H9 (cell line): ENCODE data around the gene FUT1. TPM values are rescaled to one million over a fixed set of nuclear protein-coding genes. Genes with fewer than 3 reads are reported as not detected.
A peak's percentile ranks its signal among the peaks of the same experiment; 100 is the strongest.

Experiments
- DNase-seq: peaks from one replicate; pipeline ENCODE4 v3.0.0-alpha.2; 2017
- H2AFZ ChIP-seq: one replicate; pipeline ENCODE4 v1.6.1; 2013; ENCODE audit warnings: mild to moderate bottlenecking, low read length, control low read depth, moderate library complexity
- H2AK5ac ChIP-seq: 2 replicates; pipeline ENCODE4 v1.6.1; 2013; ENCODE audit warnings: low read length, control low read depth, mixed read lengths; ENCODE audit not compliant: insufficient read length
- H2BK120ac ChIP-seq: one replicate; pipeline ENCODE4 v1.6.1; 2013; ENCODE audit warnings: low read depth, mild to moderate bottlenecking, low read length, control low read depth, inconsistent platforms; ENCODE audit not compliant: poor library complexity, severe bottlenecking
- H2BK12ac ChIP-seq: 2 replicates; pipeline ENCODE4 v1.6.1; 2013; ENCODE audit warnings: low read length, control low read depth, mixed read lengths, low read depth; ENCODE audit not compliant: insufficient read length
- H2BK15ac ChIP-seq: 2 replicates; pipeline ENCODE4 v1.6.1; 2013; ENCODE audit warnings: low read depth, low read length, control low read depth
- H2BK20ac ChIP-seq: one replicate; pipeline ENCODE4 v1.6.1; 2013; ENCODE audit warnings: low read depth, mild to moderate bottlenecking, low read length, control low read depth, inconsistent platforms; ENCODE audit not compliant: poor library complexity, severe bottlenecking
- H2BK5ac ChIP-seq: 2 replicates; pipeline ENCODE4 v1.6.1; 2013; ENCODE audit warnings: low read length, control low read depth, mixed read lengths; ENCODE audit not compliant: insufficient read length
- H3K14ac ChIP-seq: 2 replicates; pipeline ENCODE4 v1.6.1; 2013; ENCODE audit warnings: low read length, control low read depth; ENCODE audit not compliant: insufficient read depth
- H3K18ac ChIP-seq: 2 replicates; pipeline ENCODE4 v1.6.1; 2013; ENCODE audit warnings: low read depth, mild to moderate bottlenecking, mixed read lengths, low read length, control low read depth; ENCODE audit not compliant: insufficient read length
- H3K23ac ChIP-seq: 2 replicates; pipeline ENCODE4 v1.6.1; 2013; ENCODE audit warnings: low read length, control low read depth, mixed read lengths, low read depth; ENCODE audit not compliant: insufficient read length
- H3K23me2 ChIP-seq: 2 replicates; pipeline ENCODE4 v1.6.1; 2013; ENCODE audit warnings: low read depth, mild to moderate bottlenecking, mixed read lengths, low read length, control low read depth; ENCODE audit not compliant: insufficient read length, poor library complexity, severe bottlenecking
- H3K27ac ChIP-seq: 2 replicates; pipeline ENCODE4 v1.5.1; 2013; ENCODE audit warnings: low read length, control low read depth, mixed read lengths, low read depth; ENCODE audit not compliant: insufficient read length
- H3K27me3 ChIP-seq: 2 replicates; pipeline ENCODE4 v1.6.1; 2013; ENCODE audit warnings: low read length, control low read depth, inconsistent platforms; ENCODE audit not compliant: insufficient read depth
- H3K4ac ChIP-seq: 2 replicates; pipeline ENCODE4 v1.6.1; 2013; ENCODE audit warnings: low read depth, mild to moderate bottlenecking, control low read depth, inconsistent platforms, low read length, moderate library complexity
- H3K4me1 ChIP-seq: 2 replicates; pipeline ENCODE4 v1.6.1; 2013; ENCODE audit warnings: low read length, control low read depth, inconsistent platforms; ENCODE audit not compliant: insufficient read depth
- H3K4me2 ChIP-seq: 2 replicates; pipeline ENCODE4 v1.6.1; 2013; ENCODE audit warnings: low read length, control low read depth, mixed read lengths; ENCODE audit not compliant: insufficient read length, insufficient read depth
- H3K56ac ChIP-seq: 2 replicates; pipeline ENCODE4 v1.6.1; 2013; ENCODE audit warnings: low read depth, mild to moderate bottlenecking, mixed read lengths, low read length, control low read depth; ENCODE audit not compliant: insufficient read length
- H3K79me1 ChIP-seq: 2 replicates; pipeline ENCODE4 v1.6.1; 2013; ENCODE audit warnings: low read depth, mild to moderate bottlenecking, moderate library complexity, low read length, control low read depth, inconsistent platforms; ENCODE audit not compliant: insufficient read depth, poor library complexity, severe bottlenecking
- H3K79me2 ChIP-seq: 2 replicates; pipeline ENCODE4 v1.6.1; 2013; ENCODE audit warnings: low read length, control low read depth, inconsistent platforms; ENCODE audit not compliant: insufficient read depth
- H3K9ac ChIP-seq: 2 replicates; pipeline ENCODE4 v1.6.1; 2013; ENCODE audit warnings: low read length, control low read depth, mixed read lengths; ENCODE audit not compliant: insufficient read length; ENCODE audit errors: extremely low read depth
- H3K9me3 ChIP-seq: one replicate; pipeline ENCODE4 v1.6.1; 2013; ENCODE audit warnings: low read depth, low read length, inconsistent platforms; ENCODE audit not compliant: control insufficient read depth
- H3T11ph ChIP-seq: one replicate; pipeline ENCODE4 v1.6.1; 2013; ENCODE audit warnings: mild to moderate bottlenecking, low read length, control low read depth, inconsistent platforms
- H4K20me1 ChIP-seq: one replicate; pipeline ENCODE4 v1.6.1; 2013; ENCODE audit not compliant: control insufficient read depth, insufficient read length, insufficient read depth
- H4K5ac ChIP-seq: 2 replicates; pipeline ENCODE4 v1.6.1; 2013; ENCODE audit warnings: low read depth, mild to moderate bottlenecking, mixed read lengths, low read length, control low read depth; ENCODE audit not compliant: insufficient read length
- H4K8ac ChIP-seq: replicated peaks from 2 replicates; pipeline ENCODE4 v1.6.1; 2013; ENCODE audit warnings: low read length, control low read depth, mixed read lengths, low read depth; ENCODE audit not compliant: insufficient read length
- H4K91ac ChIP-seq: 2 replicates; pipeline ENCODE4 v1.6.1; 2013; ENCODE audit warnings: low read depth, mild to moderate bottlenecking, moderate library complexity, mixed read lengths, low read length, control low read depth; ENCODE audit not compliant: insufficient read length
- H3K27ac Mint-ChIP-seq, 3 experiments: 2 replicates in 2 of 3; 3 replicates in 1 of 3; pipeline ENCODE4 v1.8.0; 2020 to 2021; ENCODE audit warnings: mixed read lengths in 3 of 3, mild to moderate bottlenecking in 1 of 3, moderate library complexity in 1 of 3
- H3K27me3 Mint-ChIP-seq: 2 replicates; pipeline ENCODE4 v1.8.0; 2021; ENCODE audit warnings: low read depth, mild to moderate bottlenecking, moderate library complexity, mixed read lengths
- H3K36me3 Mint-ChIP-seq, 3 experiments: 2 replicates in 2 of 3; 3 replicates in 1 of 3; pipeline ENCODE4 v1.8.0; 2020 to 2021; ENCODE audit warnings: low read depth in 3 of 3, mixed read lengths in 3 of 3; ENCODE audit not compliant: insufficient read depth in 1 of 3
- H3K4me1 Mint-ChIP-seq, 2 experiments: 2 replicates each; pipeline ENCODE4 v1.8.0; 2020; ENCODE audit warnings: mixed read lengths in 2 of 2
- H3K4me3 Mint-ChIP-seq, 2 experiments: 2 replicates in 1 of 2; 3 replicates in 1 of 2; pipeline ENCODE4 v1.8.0; 2020 to 2021; ENCODE audit warnings: mild to moderate bottlenecking in 2 of 2, mixed read lengths in 2 of 2, moderate library complexity in 1 of 2
- H3K9me3 Mint-ChIP-seq, 2 experiments: 2 replicates in 1 of 2; 3 replicates in 1 of 2; pipeline ENCODE4 v1.8.0; 2020; ENCODE audit warnings: mild to moderate bottlenecking in 2 of 2, mixed read lengths in 2 of 2, moderate library complexity in 1 of 2
- CTCF ChIP-seq: fragments of 200-600 bp; sonication (generic); conservative IDR thresholded peaks from 3 replicates; pipeline ENCODE4 v1.8.0; 2021; ENCODE audit warnings: antibody characterized with exemption, mild to moderate bottlenecking
- WGBS: extraction: QIAGEN DNeasy Blood & Tissue Kit; methylation state at CpG from one replicate; pipeline ENCODE4 v1.1.7; 2013; ENCODE audit warnings: missing lambda C conversion rate, low lambda C conversion rate, mixed read lengths; ENCODE audit not compliant: insufficient read length; ENCODE audit errors: extremely low coverage; 5-methylcytosine and 5-hydroxymethylcytosine counted together
- total RNA-seq: library from RNA; stranded (reverse); gene quantifications from 2 replicates; pipeline ENCODE4 v1.2.1, GENCODE V29; 2021

FUT1 gene
- total RNA-seq, 1 experiment from 2014 or later: 16.1 TPM

DNA sequence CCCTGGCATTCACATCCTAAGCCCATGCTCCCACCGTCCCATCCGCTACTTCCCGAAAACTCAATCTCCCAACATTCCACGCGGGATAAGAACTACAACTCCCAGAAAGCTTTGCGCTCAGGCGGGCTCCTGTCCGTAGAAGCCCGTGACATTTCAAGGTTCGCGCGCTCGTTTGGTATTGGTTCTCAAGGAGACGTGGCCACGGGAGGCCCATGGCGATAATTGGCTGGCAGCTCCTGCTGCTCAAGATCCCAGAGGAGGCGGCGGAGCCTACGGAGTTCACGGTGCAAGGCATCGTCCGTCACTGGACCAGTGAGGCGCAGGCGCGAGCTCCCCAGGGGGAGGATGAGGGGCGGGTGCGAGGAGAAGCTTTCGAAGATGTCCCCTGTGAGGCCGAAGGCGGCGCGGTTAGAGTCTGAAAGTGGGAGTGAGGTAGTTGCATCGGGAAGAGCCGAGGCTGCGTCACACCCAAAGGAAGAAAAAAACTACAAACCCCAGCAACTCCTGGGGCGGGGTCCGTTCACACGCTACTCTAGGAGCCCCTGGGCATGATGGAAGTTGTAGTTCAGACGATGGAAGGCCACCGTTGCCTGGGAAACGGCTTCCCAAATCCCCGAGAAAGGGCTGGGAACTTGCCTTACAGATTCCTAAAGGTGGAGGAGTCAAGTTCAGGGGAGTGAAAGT lies 31.7 kb downstream of the FUT1 start:
- Histone ChIP-seq H2BK12ac (no peak overlapping the region), H3K79me1 (no peaks in the 10 kb centered on the region), H2BK15ac (no peak overlapping the region), H2BK5ac (no peak overlapping the region), H2BK120ac (no peak overlapping the region), H3K27ac (no peak overlapping the region), H3K79me2 (no peaks in the 10 kb centered on the region), H3K23ac (no peak overlapping the region), H2BK20ac (no peak overlapping the region), H3K4me2 (peak overlapping the region; percentile 45), H3K4ac (no peak overlapping the region), H2AK5ac (no peak overlapping the region), H3K18ac (peak overlapping the region; percentile 88), H4K5ac (no peak overlapping the region), H3K9me3 (no peaks in the 10 kb centered on the region), H3T11ph (no peak overlapping the region), H4K8ac (no peak overlapping the region), H3K27me3 (no peaks in the 10 kb centered on the region), H3K23me2 (peaks cover 3% of the 10 kb centered on the region), H4K20me1 (no peaks in the 10 kb centered on the region), H2AFZ (no peak overlapping the region), H3K56ac (no peak overlapping the region), H3K4me1 (no peaks in the 10 kb centered on the region; the same call in 1 of the 2 replicates), H3K14ac (0 out of 2 replicates have a peak overlapping the region, but pooled peaks have one; percentile 37), H4K91ac (no peak overlapping the region), H3K9ac (peak overlapping the region; percentile 40)
- Mint-ChIP-seq H3K27ac (peak overlapping the region; percentile 96 to 99 (median 99)), H3K4me3 (peak overlapping the region; percentile 96 to 98), H3K4me1 (peaks cover 26 to 41% of the 10 kb centered on the region in 2 experiments), H3K9me3 (no peaks in the 10 kb centered on the region), H3K27me3 (no peaks in the 10 kb centered on the region; the same call in 1 of the 2 replicates), H3K36me3 (no peaks in the 10 kb centered on the region; a peak in 1 of 7 replicates)
- no peak for TF ChIP-seq CTCF
- peak; percentile 99 for DNase-seq
- WGBS: no CpG with 5 or more reads among the region's 42 CpGs
